ENCODE data around the gene CELA2B. TPM values are rescaled to one million over a fixed set of nuclear protein-coding genes. Genes with fewer than 3 reads are reported as not detected.

Gene CELA2B
- total and polyA plus RNA-seq, 9 of the 15 experiments (the other 6 are each of a cell fraction or from before 2014, with no cell fraction given): 0.25 to 2.1 (median 0.38) TPM; not detected in 5

- TF ChIP-seq ZNF318 (IDR thresholded peaks at IDR 0.05; ENCODE audit: borderline replicate concordance in 1 of 2, low read depth in 1 of 2) (no peak), RBM25 (IDR thresholded peaks at IDR 0.05; ENCODE audit: low read depth, low read length, severe bottlenecking) (peak; percentile 85), AFF1 (IDR thresholded peaks at IDR 0.05; ENCODE audit: low read depth in 1 of 2, partially characterized antibody in 2 of 2) (no peak), XRCC4 (IDR thresholded peaks at IDR 0.05; ENCODE audit: extremely low read depth, insufficient read depth, insufficient read length) (no peak), FOXJ2 (tag; IDR thresholded peaks at IDR 0.05) (no peak), SRSF9 (IDR thresholded peaks at IDR 0.05; ENCODE audit: borderline replicate concordance, low read depth, low read length) (no peak), ZFP36 (IDR thresholded peaks at IDR 0.05; ENCODE audit: low read depth, low read length, partially characterized antibody) (peak; percentile 83), CBX5 (IDR thresholded peaks at IDR 0.05; ENCODE audit: borderline replicate concordance, low read depth) (no peak), RCOR1 (IDR thresholded peaks at IDR 0.05; ENCODE audit: borderline replicate concordance in 1 of 2, low read depth in 2 of 2, low read length in 2 of 2) (0 out of 4 replicates have a peak, but pooled peaks of 1 of the 2 experiments have one; percentile 21)
Measured at GRCh38 chr1:15442759-15443158, 33.1 kb upstream of the CELA2B start (continued).
